Measurements from ENCODE around the gene ELOVL2. TPM values are rescaled to one million over a fixed set of nuclear protein-coding genes. Genes with fewer than 3 reads are reported as not detected.

The ELOVL2 gene
- total RNA-seq, 1 donor from 2014 or later: 0.23 TPM

GRCh38 chr6:11076540-11076939, 32.4 kb upstream of the ELOVL2 start:
- Histone ChIP-seq H3K36me3 (no peaks in the 10 kb centered on the region), H3K4me3 (no peak overlapping the region), H3K4me1 (no peaks in the 10 kb centered on the region), H3K27me3 (no peaks in the 10 kb centered on the region), H3K27ac (no peak overlapping the region), H3K9me3 (no peaks in the 10 kb centered on the region)
- DNase-seq: no peak
- intact Hi-C loops (cut with DNase I): no loop called here
- no peak for TF ChIP-seq CTCF (IDR thresholded peaks at IDR 0.05)
- no peak for ATAC-seq

GRCh38 chr6:11072101-11072500, 28.0 kb upstream of the ELOVL2 start:
- H3K4me1 ChIP-seq: no peaks in the 10 kb centered on the region
- TF ChIP-seq CTCF (IDR thresholded peaks at IDR 0.05): no peak
- ATAC-seq (no peak), DNase-seq (no peak)
- H3K9me3 ChIP-seq: no peaks in the 10 kb centered on the region
- H3K4me3 ChIP-seq: no peak overlapping the region
- no peaks in the 10 kb centered on the region for H3K36me3 ChIP-seq
- H3K27ac ChIP-seq: no peak overlapping the region
- intact Hi-C loops (cut with DNase I): no loop called here
- H3K27me3 ChIP-seq: peaks cover 5% of the 10 kb centered on the region

DNA sequence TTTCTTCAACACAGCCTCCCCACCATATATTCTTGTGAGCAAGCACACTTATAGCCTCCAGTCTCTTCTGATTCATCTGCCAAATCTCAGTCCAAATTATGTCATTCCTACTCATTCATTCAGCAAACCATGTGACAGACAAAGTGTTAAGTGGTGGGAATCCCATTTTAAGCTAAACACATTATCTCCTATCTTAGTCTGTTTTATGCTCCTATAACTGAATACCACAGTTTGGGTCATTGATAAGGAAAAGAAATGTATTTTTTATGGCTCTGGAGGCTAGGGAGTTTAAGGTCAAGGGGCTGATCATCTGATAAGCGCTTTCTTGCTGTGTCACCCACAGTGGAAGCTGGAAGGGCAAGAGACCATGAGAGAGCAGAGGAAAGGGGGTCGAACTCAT, 25.7 kb upstream of the ELOVL2 start:
- no peaks in the 10 kb centered on the region for H3K4me1 ChIP-seq
- no peak overlapping the region for H3K4me3 ChIP-seq
- no peaks in the 10 kb centered on the region for H3K9me3 ChIP-seq
- H3K36me3 ChIP-seq: no peaks in the 10 kb centered on the region
- ATAC-seq (no peak), DNase-seq (no peak)
- intact Hi-C loops (cut with DNase I): loop anchor here (10.0 kb wide), 1 partner anchor 115 kb away; no protein-coding TSS in a partner anchor
- peaks cover 5% of the 10 kb centered on the region for H3K27me3 ChIP-seq
- TF ChIP-seq CTCF (IDR thresholded peaks at IDR 0.05): no peak
- no peak overlapping the region for H3K27ac ChIP-seq

GRCh38 chr6:11067348-11067747, 23.2 kb upstream of the ELOVL2 start:
- H3K27ac ChIP-seq: no peak overlapping the region
- no peaks in the 10 kb centered on the region for H3K9me3 ChIP-seq
- no peak for TF ChIP-seq CTCF (IDR thresholded peaks at IDR 0.05)
- H3K4me1 ChIP-seq: no peaks in the 10 kb centered on the region
- DNase-seq (no peak), ATAC-seq (no peak)
- intact Hi-C loops (cut with DNase I): loop anchor here (10.0 kb wide), 1 partner anchor 113 kb away; no protein-coding TSS in a partner anchor
- H3K27me3 ChIP-seq: peaks cover 5% of the 10 kb centered on the region
- no peaks in the 10 kb centered on the region for H3K36me3 ChIP-seq
- no peak overlapping the region for H3K4me3 ChIP-seq

GRCh38 chr6:11066505-11067347, 22.6 kb upstream of the ELOVL2 start:
- Histone ChIP-seq H3K4me3 (no peak overlapping the region), H3K4me1 (no peaks in the 10 kb centered on the region), H3K36me3 (no peaks in the 10 kb centered on the region), H3K27me3 (peaks cover 5% of the 10 kb centered on the region), H3K9me3 (no peaks in the 10 kb centered on the region), H3K27ac (no peak overlapping the region)
- ATAC-seq (no peak), DNase-seq (no peak)
- no peak for TF ChIP-seq CTCF (IDR thresholded peaks at IDR 0.05)
- intact Hi-C loops (cut with DNase I): loop anchor here (10.0 kb wide), 1 partner anchor 112 kb away; no protein-coding TSS in a partner anchor

Measured in upper lobe of right lung (tissue), 1 donor.